ENCODE results near the gene FEN1.

- no peak for TF ChIP-seq EZH2phosphoT487 (IDR thresholded peaks at IDR 0.05; ENCODE audit: insufficient read depth, low read depth)
- TF ChIP-seq EZH2 (IDR thresholded peaks at IDR 0.05; ENCODE audit: insufficient read depth, poor library complexity, severe bottlenecking) = no peak
These were observed 18.3 kb upstream of the FEN1 start for GRCh38 chr11:61774411-61774810.

All from GM23248 (cell line).